Activated CD4-positive, alpha-beta T cell treated with anti-CD3 and anti-CD28 coated beads for 48 hours (primary cell): ENCODE results near the gene CXorf49B.
"Not testable (repeated sequence)": the region's sequence is repeated elsewhere in the genome, so short reads cannot be mapped to it uniquely, and the experiment has no call there.

Experiments used
- DNase-seq: peaks from one replicate; pipeline ENCODE4 v3.0.0-alpha.2; 2020

The CXorf49B gene

GRCh38 chrX:71763049-71763448 is at the start of gene CXorf49B:
TSS of gene CXorf49B (plus strand) at chrX:71763349. CDS start at chrX:71763424, 75 bp downstream.
- DNase-seq, result not testable (repeated sequence)

- DNase-seq, result not testable (repeated sequence)
These were observed 49.1 kb upstream of the CXorf49B start for GRCh38 chrX:71714064-71714463.

GRCh38 chrX:71715551-71715950 is 47.6 kb upstream of the CXorf49B start:
- not testable (repeated sequence) for DNase-seq

- DNase-seq, result not testable (repeated sequence)
These were observed 46.8 kb upstream of the CXorf49B start for GRCh38 chrX:71716323-71716722.

- not testable (repeated sequence) for DNase-seq
These were observed 45.0 kb upstream of the CXorf49B start, which contains the start of gene CXorf49 for GRCh38 chrX:71718185-71718584. TSS of gene CXorf49 (minus strand) at chrX:71718285. CDS start at chrX:71718151, 134 bp downstream.

GRCh38 chrX:71719195-71719594 is 44.0 kb upstream of the CXorf49B start:
- DNase-seq, result not testable (repeated sequence)

GRCh38 chrX:71720289-71720886 is 42.8 kb upstream of the CXorf49B start:
- DNase-seq, result not testable (repeated sequence)

GRCh38 chrX:71760688-71761281 is 2.4 kb upstream of the CXorf49B start:
- DNase-seq, result not testable (repeated sequence)

GRCh38 chrX:71764832-71765231 is 1.7 kb downstream of the CXorf49B start:
- DNase-seq, result not testable (repeated sequence)

- not testable (repeated sequence) for DNase-seq
These were observed 2.5 kb downstream of the CXorf49B start for GRCh38 chrX:71765613-71766012.

- not testable (repeated sequence) for DNase-seq
These were observed 4.0 kb downstream of the CXorf49B start for GRCh38 chrX:71767134-71767533.

- not testable (repeated sequence) for DNase-seq
These were observed 15.2 kb downstream of the CXorf49B start for GRCh38 chrX:71778322-71778721.

GRCh38 chrX:71782225-71782949 is 19.2 kb downstream of the CXorf49B start:
- DNase-seq, result not testable (repeated sequence)

- DNase-seq, result not testable (repeated sequence)
These were observed 19.8 kb downstream of the CXorf49B start for GRCh38 chrX:71782950-71783299.

- DNase-seq, result not testable (repeated sequence)
These were observed 20.6 kb downstream of the CXorf49B start for GRCh38 chrX:71783569-71784347.

- not testable (repeated sequence) for DNase-seq
These were observed 21.3 kb downstream of the CXorf49B start for GRCh38 chrX:71784348-71784983.

GRCh38 chrX:71806450-71806849 is 43.3 kb downstream of the CXorf49B start:
- DNase-seq, result not testable (repeated sequence)

GRCh38 chrX:71809886-71810285 is 46.7 kb downstream of the CXorf49B start:
- no peak for DNase-seq

GRCh38 chrX:71814123-71814912 is 51.2 kb downstream of the CXorf49B start:
- DNase-seq, result no peak

- DNase-seq, result no peak
These were observed 52.2 kb downstream of the CXorf49B start for GRCh38 chrX:71815121-71815905.

- no peak for DNase-seq
These were observed 52.7 kb downstream of the CXorf49B start for GRCh38 chrX:71815906-71816156.
